GM19463 (cell line): ENCODE results near the gene PKNOX2.

Experiments used
- ATAC-seq: cut with Tn5 transposase; IDR thresholded peaks from one replicate; pipeline ENCODE4 v1.9.1; 2021; ENCODE audit warnings: mild to moderate bottlenecking, moderate library complexity; ENCODE audit not compliant: unreplicated experiment

PKNOX2 gene

DNA sequence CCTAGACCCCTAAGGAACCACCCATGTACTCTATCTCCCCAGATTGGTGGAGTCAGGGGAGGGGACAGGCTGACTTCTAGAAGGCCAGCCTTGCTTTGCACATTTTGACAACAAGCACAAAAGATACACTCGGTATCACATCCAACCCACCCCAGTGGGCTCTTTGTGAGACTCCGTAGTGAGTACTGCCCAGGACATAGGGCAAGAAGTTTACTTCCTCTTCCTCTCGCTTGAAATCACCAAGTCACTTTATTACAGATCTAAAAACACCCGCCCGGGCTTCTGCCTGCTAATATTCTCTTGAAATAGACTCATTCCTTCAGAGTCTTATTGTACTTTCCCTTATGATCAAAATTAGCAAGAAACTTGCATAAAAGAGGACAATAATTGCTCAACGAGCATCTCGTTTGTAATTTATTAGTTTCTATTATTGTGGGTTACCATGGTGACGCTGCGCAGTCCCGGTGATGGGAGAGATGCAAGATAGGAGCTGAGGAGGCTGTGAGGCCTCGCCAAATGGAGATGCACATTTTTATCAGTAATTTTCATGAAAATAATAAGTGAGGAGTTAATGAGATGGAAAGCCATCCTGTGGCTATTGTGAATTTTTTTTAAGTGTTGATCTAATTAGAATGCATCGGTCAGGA is 234.6 kb downstream of the PKNOX2 start:
- no peak for ATAC-seq

DNA sequence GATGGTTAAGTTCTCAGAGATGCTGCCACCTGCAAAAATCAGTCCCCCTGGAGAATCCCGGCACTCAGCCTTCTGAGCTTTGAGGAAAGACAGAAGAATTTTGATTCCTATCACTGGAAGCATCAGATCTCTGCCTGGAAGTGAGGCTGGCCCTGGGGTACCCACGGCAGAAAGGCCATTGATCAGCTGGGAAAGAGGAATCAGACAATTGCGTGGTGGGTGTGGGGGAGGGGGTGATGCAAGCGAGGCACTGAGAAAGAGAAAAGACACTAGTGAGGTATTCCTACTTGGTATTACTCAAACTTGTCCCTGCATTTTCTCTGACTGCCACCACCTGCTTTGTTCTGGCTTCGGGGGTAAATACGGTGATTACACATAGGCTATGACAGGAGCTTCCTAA is 235.4 kb downstream of the PKNOX2 start:
- ATAC-seq, result no peak

- ATAC-seq, result no peak
Measured at GRCh38 chr11:125401235-125401634, 236.7 kb downstream of the PKNOX2 start.

DNA sequence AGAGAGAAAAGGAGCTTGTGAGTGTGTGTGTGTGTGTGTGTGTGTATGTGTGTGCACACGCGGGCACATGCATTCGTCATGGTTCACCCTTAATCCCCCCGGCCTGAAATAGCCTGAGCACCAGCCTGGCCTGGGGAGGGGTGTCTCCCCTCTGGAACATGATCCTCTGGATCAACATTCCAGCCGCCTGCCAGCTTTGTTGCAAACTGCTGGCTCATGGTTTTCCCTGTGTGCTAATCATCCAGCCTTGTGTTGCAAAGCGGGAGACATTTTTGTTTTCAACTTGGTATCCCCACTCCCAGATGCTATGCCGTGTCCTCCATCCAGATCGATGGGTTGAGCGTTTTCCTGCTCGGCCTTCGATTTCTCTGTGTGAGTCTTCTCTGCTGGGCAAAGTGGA is 237.2 kb downstream of the PKNOX2 start:
- ATAC-seq, result no peak

GRCh38 chr11:125402435-125402834 is 237.9 kb downstream of the PKNOX2 start:
- ATAC-seq, result no peak

GRCh38 chr11:125404157-125404810 is 239.7 kb downstream of the PKNOX2 start:
- no peak for ATAC-seq

DNA sequence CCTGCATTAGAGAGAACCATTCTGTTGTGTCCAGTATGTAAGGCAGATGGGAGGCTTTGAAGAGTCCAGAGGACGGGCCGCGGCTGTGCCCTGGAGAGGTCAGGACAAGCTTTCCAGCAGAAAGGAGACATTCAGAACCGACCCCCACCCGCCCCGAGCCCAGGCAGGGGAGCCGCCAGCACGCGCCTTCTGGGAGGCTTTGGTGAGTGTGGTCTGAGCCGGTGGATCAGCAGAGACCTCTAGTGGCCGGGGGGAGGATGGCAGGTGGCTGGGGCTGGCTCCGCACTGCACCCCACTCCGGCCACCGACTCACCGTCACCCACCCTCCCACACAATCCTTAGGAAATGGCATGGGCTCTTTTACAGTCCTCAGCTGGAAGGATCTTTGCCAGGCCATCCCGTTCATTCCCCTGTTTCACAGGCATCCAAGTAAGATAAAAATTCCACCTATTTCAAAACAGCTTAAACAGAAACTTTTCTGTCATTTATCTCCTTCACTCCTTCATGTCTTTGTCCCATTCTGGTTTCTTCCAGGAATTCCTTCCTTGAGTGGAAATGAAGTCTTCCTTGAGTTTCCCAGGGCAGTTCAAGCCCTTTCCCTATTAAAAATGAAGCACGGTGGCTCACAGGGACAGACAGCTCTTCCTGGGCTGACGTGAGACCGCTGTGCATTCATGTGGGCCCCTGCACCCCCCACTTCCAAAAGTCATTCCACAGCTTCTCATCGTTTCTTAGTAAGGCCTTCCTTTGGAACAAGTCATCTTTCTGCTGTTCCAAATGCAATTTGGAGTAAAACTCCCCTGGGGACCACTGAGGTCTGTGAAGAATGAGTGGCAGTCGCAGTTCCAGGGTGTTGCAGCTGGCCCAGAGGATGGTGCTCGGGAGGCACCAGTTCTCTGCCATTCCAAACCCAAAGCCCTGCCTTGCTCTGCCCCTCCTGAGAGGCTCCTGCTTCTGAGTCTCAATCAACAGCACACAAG is 240.6 kb downstream of the PKNOX2 start:
- peak; percentile 98 for ATAC-seq

- ATAC-seq, result no peak
Measured at GRCh38 chr11:125407046-125407445, 242.5 kb downstream of the PKNOX2 start.

- no peak for ATAC-seq
Measured at GRCh38 chr11:125408311-125408711, 243.8 kb downstream of the PKNOX2 start.

GRCh38 chr11:125410091-125410490 is 245.5 kb downstream of the PKNOX2 start:
- no peak for ATAC-seq

- ATAC-seq, result no peak
Measured at GRCh38 chr11:125412177-125412496, 247.6 kb downstream of the PKNOX2 start.

DNA sequence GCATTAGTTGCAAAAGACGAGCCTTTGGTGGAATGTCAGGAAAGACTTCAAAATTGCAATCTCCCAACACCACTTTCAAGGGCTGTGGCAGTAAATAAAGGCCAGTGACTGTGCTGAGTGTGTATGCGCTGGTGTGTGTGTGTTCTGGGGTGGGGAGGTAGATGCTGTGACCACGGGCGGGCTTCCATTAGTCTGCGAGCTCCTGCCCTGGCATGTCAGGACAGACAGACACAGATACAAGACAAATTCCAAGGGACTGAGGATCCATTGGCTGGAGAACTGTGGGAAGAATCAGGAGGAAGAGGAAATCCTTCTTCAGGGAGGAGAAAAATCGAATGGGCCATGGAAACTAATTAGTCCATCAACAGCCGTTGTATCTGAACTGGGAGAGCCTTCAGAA is 248.0 kb downstream of the PKNOX2 start:
- no peak for ATAC-seq

DNA sequence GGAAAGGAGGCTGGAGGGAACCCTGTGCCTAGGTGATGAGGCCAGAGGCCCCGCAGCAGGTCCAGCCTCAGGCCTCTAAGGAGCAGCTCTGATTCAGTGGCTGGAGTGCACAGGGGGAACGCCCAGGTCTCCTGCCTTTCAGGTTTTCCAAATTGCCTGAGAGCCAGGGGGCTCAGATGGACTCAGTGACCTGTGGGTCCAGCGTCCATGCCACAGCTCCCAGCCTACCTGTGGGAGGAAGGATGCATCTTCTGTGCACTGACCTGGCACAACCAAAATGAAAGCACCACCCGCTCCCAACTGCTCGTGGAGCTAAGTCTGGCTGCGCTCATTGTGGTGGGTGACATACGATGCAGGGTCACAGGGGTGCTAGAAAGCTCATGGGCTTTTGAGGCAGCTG is 248.7 kb downstream of the PKNOX2 start:
- ATAC-seq, result no peak

DNA sequence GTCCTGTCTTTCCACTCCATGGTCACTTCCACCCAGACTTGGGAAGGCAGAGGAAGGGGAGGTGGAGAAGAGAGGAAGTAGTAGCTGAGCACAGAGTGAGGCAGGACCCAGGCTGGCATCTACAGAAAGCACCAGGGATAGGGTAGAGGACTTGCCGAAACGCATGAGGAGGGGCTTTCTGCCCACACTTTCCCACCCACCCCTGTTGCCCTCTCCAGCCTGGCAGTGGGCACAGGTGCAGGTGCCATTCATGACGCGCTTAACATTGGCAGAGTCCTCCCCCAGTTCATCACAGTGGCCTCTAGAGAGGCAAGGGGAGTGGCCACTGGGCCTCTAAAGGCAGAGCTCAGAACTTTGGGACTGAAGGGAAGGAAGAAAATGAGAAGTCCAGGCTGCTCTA is 249.6 kb downstream of the PKNOX2 start:
- no peak for ATAC-seq

DNA sequence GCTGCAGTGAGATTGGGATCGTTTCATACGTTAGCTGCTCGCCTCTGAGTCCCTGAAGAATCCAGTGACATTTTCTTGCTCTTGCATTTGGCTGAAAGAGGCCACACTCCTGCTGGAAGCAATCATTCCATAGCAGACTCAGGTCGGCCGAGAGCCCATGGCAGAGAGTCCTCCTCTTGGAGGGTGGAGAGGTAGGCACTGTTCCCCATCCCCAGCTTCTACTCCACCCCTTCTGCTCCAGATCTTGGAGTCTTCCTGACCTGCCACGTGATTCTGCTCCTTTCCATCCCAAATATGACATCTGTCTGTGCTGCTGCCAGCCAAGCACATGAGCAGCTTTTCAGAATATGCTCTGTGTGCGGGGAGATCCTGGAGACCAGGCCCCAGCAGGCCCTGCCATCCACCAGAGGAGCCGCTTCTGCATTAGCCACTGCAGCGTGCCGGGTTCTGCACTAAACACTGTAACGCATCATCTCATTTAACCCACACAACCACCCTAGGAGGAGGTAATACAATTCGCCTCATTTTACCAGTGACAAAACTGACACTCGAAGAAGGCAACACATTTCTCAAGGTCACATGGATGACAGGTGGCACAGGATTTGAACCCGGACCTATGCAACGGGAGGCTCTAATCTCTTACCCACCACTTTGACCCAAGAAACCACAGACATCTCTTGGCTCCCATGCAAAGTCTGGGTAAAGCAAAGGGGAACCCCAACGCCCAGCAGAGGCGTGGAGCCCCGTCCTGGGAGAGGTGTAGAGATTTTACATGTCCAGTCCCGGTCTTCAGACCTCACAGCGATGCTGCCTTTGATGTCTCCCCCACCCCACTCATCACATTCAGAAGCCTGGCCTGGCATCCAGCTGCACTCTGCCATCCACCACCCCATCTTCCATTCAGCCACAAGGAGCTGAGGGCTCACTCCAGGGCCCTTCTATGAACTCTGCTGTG is 252.7 kb downstream of the PKNOX2 start:
- ATAC-seq, result no peak

GRCh38 chr11:125418396-125418795 is 253.8 kb downstream of the PKNOX2 start:
- no peak for ATAC-seq

DNA sequence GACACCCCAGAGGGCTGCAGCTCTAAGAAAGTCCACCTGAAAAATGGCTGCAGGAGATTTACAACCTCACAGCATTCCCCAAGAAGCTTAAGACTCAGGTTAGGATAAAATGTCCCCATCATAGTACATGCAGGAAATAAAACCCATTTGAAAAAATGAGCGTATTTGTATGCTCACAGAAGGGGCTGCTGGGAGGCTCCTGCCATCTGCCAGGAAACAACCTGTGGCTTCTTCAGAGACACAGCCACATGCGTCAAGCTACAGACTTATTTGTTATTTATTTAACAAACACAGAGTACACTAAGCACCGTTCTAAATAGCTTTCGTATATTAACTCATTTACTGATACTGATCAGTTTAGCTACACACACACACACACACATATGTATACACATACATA is 258.1 kb downstream of the PKNOX2 start:
- ATAC-seq, result no peak

DNA sequence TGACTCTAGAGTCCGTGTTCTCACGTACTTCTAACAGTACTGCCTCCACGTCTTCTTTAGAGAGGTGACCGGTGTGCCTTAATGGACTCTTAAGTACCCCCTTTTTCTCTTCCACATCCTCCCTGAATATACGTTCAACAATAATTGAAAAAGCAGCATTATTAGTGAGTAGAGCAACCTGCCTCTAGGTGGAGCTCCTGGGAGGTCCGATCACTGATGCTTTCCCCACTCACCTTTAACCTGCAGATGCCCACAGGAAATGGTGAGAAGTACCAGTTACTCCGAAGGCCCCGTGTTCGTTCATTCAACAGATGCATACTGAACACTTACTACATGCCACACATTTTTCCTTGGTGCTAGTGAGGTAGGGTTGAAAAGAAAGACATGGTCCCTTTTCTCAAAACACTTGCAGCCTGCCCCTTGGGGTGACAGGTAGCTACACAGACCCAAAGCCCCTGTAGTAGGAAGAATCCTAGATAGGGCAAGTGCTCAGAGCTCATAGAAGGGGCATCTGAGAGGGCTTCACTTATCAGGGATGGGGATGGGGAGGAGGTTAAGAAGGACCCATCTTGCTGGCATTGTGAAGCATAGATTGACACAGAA is 258.8 kb downstream of the PKNOX2 start:
- ATAC-seq, result no peak

DNA sequence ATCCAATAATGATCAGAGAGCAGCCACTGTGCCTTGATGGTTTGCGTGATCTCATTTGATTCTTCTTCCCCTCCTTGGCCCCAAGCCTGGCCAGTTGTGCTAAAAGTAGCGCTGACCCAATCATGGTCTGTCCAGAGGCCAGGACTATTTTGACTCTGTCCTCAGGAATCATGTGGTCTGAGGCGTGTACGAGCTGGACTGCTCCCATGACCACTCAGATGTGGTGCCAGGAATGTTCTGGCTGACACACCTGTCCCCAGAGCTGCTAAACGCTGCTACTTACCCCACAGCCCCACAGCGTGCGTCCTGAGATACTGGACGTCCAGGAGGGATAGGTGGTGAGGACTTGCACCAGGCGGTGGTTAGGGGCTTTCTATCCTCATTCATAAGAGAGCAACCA is 261.1 kb downstream of the PKNOX2 start:
- no peak for ATAC-seq

GRCh38 chr11:125426818-125427528 is 262.4 kb downstream of the PKNOX2 start:
- ATAC-seq, result no peak
